HCT116 (cell line): ENCODE results near the gene ZNF133. TPM values are rescaled to one million over a fixed set of nuclear protein-coding genes. Genes with fewer than 3 reads are reported as not detected.

Experiments used
- ATAC-seq: fragments of 200-7000 bp; cut with Tn5 transposase; 2 replicates; pipeline ENCODE4 v1.9.1; 2020; ENCODE audit warnings: mild to moderate bottlenecking, moderate library complexity
- BruUV-seq: library from RNA; stranded (reverse); fragments of 400-500 nt; replicated peaks from 2 replicates; lab custom pipeline; 2021; lab: Mats Ljungman, UMichigan
- CTCF ChIA-PET: fragments of 300-600 bp; sonication (Branson Sonifier 250); formaldehyde crosslinking; loops from one replicate; lab custom pipeline; 2021; ENCODE audit warnings: antibody characterized with exemption; lab: Charles Lee
- POLR2A ChIA-PET: fragments of 300-600, 350-600 bp; sonication (Branson Sonifier 250); formaldehyde crosslinking; loops from one replicate; lab custom pipeline; 2021; ENCODE audit warnings: antibody characterized with exemption; lab: Charles Lee
- RAD21 ChIA-PET, 2 experiments: fragments of 300-600 bp; sonication (Branson Sonifier 250); formaldehyde crosslinking; loops; one replicate each; lab custom pipeline; 2023; ENCODE audit warnings: low total read pairs in 2 of 2; ENCODE audit not compliant: uncharacterized antibody in 2 of 2, unreplicated experiment in 2 of 2, low non-redundant PET in 1 of 2; lab: Charles Lee
- DNase-seq: peaks from one replicate; pipeline ENCODE4 v3.0.0-alpha.2; 2010; ENCODE audit warnings: low read depth, low spot score
- H2AFZ ChIP-seq: fragments of 200-600 bp; shearing (Covaris generic), sonication (generic); 2 replicates; pipeline ENCODE4 v1.6.1; 2017; ENCODE audit warnings: low read depth, mixed run types, mixed read lengths, antibody characterized with exemption, low read length; ENCODE audit not compliant: poor library complexity, severe bottlenecking
- H3K27ac ChIP-seq: 2 replicates; pipeline ENCODE4 v1.5.1; 2012; ENCODE audit warnings: low read depth, low read length
- H3K27me3 ChIP-seq: fragments of 200-600 bp; sonication (generic); 2 replicates; pipeline ENCODE4 v1.6.1; 2016; ENCODE audit warnings: mixed run types, low read length, mixed read lengths; ENCODE audit not compliant: insufficient read depth
- H3K36me3 ChIP-seq, 2 experiments: fragments of 200-500 bp in 1 of 2; fragments of 200-600 bp in 1 of 2; sonication (Bioruptor generic) in 1 of 2; sonication (generic) in 1 of 2; 2 replicates each; pipeline versions ENCODE4 v1.5.1 to v1.6.1; 2014 to 2016; ENCODE audit warnings: low read length in 2 of 2, inconsistent platforms in 1 of 2, mixed read lengths in 1 of 2, mixed run types in 1 of 2; ENCODE audit not compliant: insufficient read depth in 2 of 2, control insufficient read depth in 1 of 2
- H3K4me1 ChIP-seq, 2 experiments: fragments of 200-600 bp in 1 of 2; sonication (generic) in 1 of 2; 2 replicates each; pipeline versions ENCODE4 v1.5.1 to v1.6.1; 2012 to 2017; ENCODE audit warnings: low read length in 2 of 2, inconsistent platforms in 1 of 2, mild to moderate bottlenecking in 1 of 2, mixed read lengths in 1 of 2, mixed run types in 1 of 2, moderate library complexity in 1 of 2; ENCODE audit not compliant: insufficient read depth in 2 of 2, control insufficient read depth in 1 of 2
- H3K4me2 ChIP-seq: fragments of 200-600 bp; sonication (generic); 2 replicates; pipeline ENCODE4 v1.6.1; 2017; ENCODE audit warnings: mixed run types, low read length, mixed read lengths
- H3K4me3 ChIP-seq, 2 experiments: fragments of 200-600 bp in 1 of 2; sonication (generic) in 1 of 2; replicated peaks in 1 of 2; 2 replicates each; pipeline ENCODE4 v1.5.1; 2011 to 2016; ENCODE audit warnings: low read length in 2 of 2, control low read depth in 1 of 2, low read depth in 1 of 2, mild to moderate bottlenecking in 1 of 2, mixed read lengths in 1 of 2, mixed run types in 1 of 2
- H3K79me2 ChIP-seq: fragments of 200-600 bp; sonication (generic); 2 replicates; pipeline ENCODE4 v1.6.1; 2017; ENCODE audit warnings: mild to moderate bottlenecking, mixed run types, low read length, moderate library complexity, mixed read lengths; ENCODE audit not compliant: insufficient read depth
- H3K9ac ChIP-seq: fragments of 200-600 bp; sonication (generic); 2 replicates; pipeline ENCODE4 v1.6.1; 2016; ENCODE audit warnings: low read length, mixed read lengths
- H3K9me2 ChIP-seq: fragments of 200-600 bp; sonication (generic), shearing (Covaris generic); 2 replicates; pipeline ENCODE4 v1.6.1; 2017; ENCODE audit warnings: mixed run types, mild to moderate bottlenecking, moderate library complexity; ENCODE audit not compliant: insufficient read depth
- H3K9me3 ChIP-seq, 2 experiments: fragments of 200-500 bp in 1 of 2; fragments of 200-600 bp in 1 of 2; sonication (Bioruptor generic) in 1 of 2; sonication (generic) in 1 of 2; 2 replicates each; pipeline ENCODE4 v1.6.1; 2014 to 2017; ENCODE audit warnings: low read length in 2 of 2, mixed read lengths in 2 of 2, inconsistent platforms in 1 of 2, low read depth in 1 of 2, mild to moderate bottlenecking in 1 of 2, mixed run types in 1 of 2, moderate library complexity in 1 of 2; ENCODE audit not compliant: control insufficient read depth in 1 of 2, insufficient read depth in 1 of 2
- H4K20me1 ChIP-seq: fragments of 200-600 bp; sonication (generic), shearing (Covaris generic); 2 replicates; pipeline ENCODE4 v1.6.1; 2017; ENCODE audit warnings: mixed run types, mild to moderate bottlenecking, moderate library complexity; ENCODE audit not compliant: insufficient read depth
- EGR1 ChIP-seq: IDR thresholded peaks from 2 replicates; pipeline ENCODE4 v1.6.1; 2012; ENCODE audit warnings: low read depth
- EZH2phosphoT487 ChIP-seq: fragments of 200-600 bp; IDR thresholded peaks from 2 replicates; pipeline ENCODE4 v1.6.1; 2018; ENCODE audit warnings: antibody characterized with exemption, borderline replicate concordance
- FOSL1 ChIP-seq: IDR thresholded peaks from 2 replicates; pipeline ENCODE4 v1.6.1; 2012; ENCODE audit warnings: low read depth
- POLR2A ChIP-seq: IDR thresholded peaks from 2 replicates; pipeline ENCODE4 v1.7.0; 2011; ENCODE audit warnings: borderline replicate concordance; ENCODE audit not compliant: insufficient read depth, insufficient read length; ENCODE audit errors: extremely low read depth
- POLR2AphosphoS5 ChIP-seq: IDR thresholded peaks from 2 replicates; pipeline ENCODE4 v1.6.1; 2011; ENCODE audit warnings: mild to moderate bottlenecking, low read depth, low read length, moderate library complexity
- SIN3A ChIP-seq: IDR thresholded peaks from 2 replicates; pipeline ENCODE4 v1.6.1; 2012; ENCODE audit warnings: low read depth
- SP1 ChIP-seq: IDR thresholded peaks from 2 replicates; pipeline ENCODE4 v1.6.1; 2012; ENCODE audit warnings: low read depth
- SRF ChIP-seq: IDR thresholded peaks from 2 replicates; pipeline ENCODE4 v1.6.1; 2012; ENCODE audit warnings: low read depth
- TCF7L2 ChIP-seq: IDR thresholded peaks from 2 replicates; pipeline ENCODE4 v1.7.0; 2011; ENCODE audit warnings: borderline replicate concordance, inconsistent platforms; ENCODE audit not compliant: insufficient read depth, insufficient read length; ENCODE audit errors: extremely low read depth
- YY1 ChIP-seq: IDR thresholded peaks from 2 replicates; pipeline ENCODE4 v1.6.1; 2011; ENCODE audit warnings: low read length, low read depth, moderate library complexity, mild to moderate bottlenecking; ENCODE audit not compliant: insufficient replicate concordance; ENCODE audit errors: extremely low read depth
- ZNF274 ChIP-seq: fragments of 200-500 bp; sonication (Bioruptor generic); IDR thresholded peaks from 2 replicates; pipeline ENCODE4 v1.6.1; 2014; ENCODE audit warnings: mild to moderate bottlenecking, low read depth, low read length, inconsistent platforms
- intact Hi-C: fragments of 100-400 bp; cut with micrococcal nuclease; formaldehyde crosslinking; loops from 2 replicates; pipeline ENCODE4 v1.10.0; 2022
- total RNA-seq: library from RNA; stranded (reverse); gene quantifications from one replicate; pipeline ENCODE4 v1.2.1, GENCODE V29; 2021; ENCODE audit not compliant: unreplicated experiment
- TF ChIP-seq, protein P1 (sequence below): IDR thresholded peaks from 2 replicates; pipeline ENCODE4 v1.6.1; 2012
- TF ChIP-seq, protein P2 (sequence below), 3 experiments: fragments of 200-600 bp in 1 of 3; sonication (generic) in 1 of 3; IDR thresholded peaks in 2 of 3; conservative IDR thresholded peaks in 1 of 3; 2 replicates each; pipeline ENCODE4 v1.5.1; 2012 to 2017; ENCODE audit warnings: low read depth in 2 of 3, low read length in 2 of 3, antibody characterized with exemption in 1 of 3, borderline replicate concordance in 1 of 3, control low read depth in 1 of 3, mild to moderate bottlenecking in 1 of 3, mixed read lengths in 1 of 3, mixed run types in 1 of 3, moderate library complexity in 1 of 3; ENCODE audit not compliant: insufficient read depth in 1 of 3
- TF ChIP-seq, protein P3 (sequence below): IDR thresholded peaks from 2 replicates; pipeline ENCODE4 v1.6.1; 2011; ENCODE audit warnings: mild to moderate bottlenecking, low read length, moderate library complexity; ENCODE audit not compliant: insufficient replicate concordance; ENCODE audit errors: extremely low read depth

ZNF133 gene
- total RNA-seq, 1 experiment from 2014 or later: 9.3 TPM

DNA sequence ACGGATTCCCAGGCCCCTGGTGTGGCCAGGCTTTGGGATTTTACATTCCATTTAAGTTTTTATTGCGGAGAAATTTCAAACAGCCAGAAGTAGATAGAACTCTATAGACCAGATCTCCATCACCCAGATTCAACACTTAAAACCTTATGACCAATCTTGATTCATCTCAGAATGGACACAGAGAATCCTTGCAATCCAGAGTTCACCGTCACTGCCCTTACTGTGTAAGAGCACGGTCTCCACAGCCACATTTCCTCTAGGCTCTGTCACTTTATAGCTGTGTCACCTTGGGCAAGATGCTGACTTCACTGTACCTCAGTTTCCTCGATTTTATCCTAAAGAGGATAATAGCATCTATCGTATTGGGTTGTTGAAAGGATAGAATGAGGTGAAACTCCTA, 979 bp downstream of the ZNF133 start (continued):
- TF ChIP-seq ZNF274: no peak
- TF ChIP-seq, protein P1, sequence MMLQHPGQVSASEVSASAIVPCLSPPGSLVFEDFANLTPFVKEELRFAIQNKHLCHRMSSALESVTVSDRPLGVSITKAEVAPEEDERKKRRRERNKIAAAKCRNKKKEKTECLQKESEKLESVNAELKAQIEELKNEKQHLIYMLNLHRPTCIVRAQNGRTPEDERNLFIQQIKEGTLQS: no peak
- no peak for TF ChIP-seq SP1
- TF ChIP-seq SIN3A: no peak
- TF ChIP-seq POLR2A: no peak

DNA sequence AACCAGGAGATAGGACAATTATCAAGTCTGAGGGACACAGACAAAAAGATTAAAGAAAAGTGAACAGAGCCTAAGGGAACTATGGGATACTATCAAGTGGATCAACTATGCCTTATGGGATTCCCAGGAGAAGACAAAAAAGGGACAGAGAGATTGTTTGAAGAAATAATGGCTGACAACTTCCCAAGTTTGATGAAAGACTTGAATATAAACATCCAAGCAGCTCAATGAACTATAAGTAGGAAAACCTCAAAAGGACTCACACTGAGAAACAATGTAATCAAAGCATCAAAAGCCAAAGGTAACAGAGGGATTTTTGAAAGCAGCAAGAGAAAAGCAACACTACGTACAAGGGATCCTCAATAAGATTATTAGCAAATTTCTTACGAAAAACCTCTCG, 11.0 kb downstream of the ZNF133 start:
- H3K27me3 ChIP-seq: no peaks in the 10 kb centered on the region
- no peaks in the 10 kb centered on the region for H3K9me2 ChIP-seq
- no peaks in the 10 kb centered on the region for H3K79me2 ChIP-seq
- H2AFZ ChIP-seq: no peak overlapping the region
- TF ChIP-seq SRF: no peak
- TF ChIP-seq, protein P2, sequence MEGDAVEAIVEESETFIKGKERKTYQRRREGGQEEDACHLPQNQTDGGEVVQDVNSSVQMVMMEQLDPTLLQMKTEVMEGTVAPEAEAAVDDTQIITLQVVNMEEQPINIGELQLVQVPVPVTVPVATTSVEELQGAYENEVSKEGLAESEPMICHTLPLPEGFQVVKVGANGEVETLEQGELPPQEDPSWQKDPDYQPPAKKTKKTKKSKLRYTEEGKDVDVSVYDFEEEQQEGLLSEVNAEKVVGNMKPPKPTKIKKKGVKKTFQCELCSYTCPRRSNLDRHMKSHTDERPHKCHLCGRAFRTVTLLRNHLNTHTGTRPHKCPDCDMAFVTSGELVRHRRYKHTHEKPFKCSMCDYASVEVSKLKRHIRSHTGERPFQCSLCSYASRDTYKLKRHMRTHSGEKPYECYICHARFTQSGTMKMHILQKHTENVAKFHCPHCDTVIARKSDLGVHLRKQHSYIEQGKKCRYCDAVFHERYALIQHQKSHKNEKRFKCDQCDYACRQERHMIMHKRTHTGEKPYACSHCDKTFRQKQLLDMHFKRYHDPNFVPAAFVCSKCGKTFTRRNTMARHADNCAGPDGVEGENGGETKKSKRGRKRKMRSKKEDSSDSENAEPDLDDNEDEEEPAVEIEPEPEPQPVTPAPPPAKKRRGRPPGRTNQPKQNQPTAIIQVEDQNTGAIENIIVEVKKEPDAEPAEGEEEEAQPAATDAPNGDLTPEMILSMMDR (IDR thresholded peaks at IDR 0.05 in 2 of 3, conservative IDR thresholded peaks at IDR 0.05 in 1 of 3; ENCODE audit: borderline replicate concordance in 1 of 3, insufficient read depth in 1 of 3, low read depth in 2 of 3, low read length in 2 of 3): no peak
- TF ChIP-seq, protein P1: no peak
- no peak for TF ChIP-seq YY1
- TF ChIP-seq FOSL1: no peak
- TF ChIP-seq SIN3A: no peak
- TF ChIP-seq, protein P3, sequence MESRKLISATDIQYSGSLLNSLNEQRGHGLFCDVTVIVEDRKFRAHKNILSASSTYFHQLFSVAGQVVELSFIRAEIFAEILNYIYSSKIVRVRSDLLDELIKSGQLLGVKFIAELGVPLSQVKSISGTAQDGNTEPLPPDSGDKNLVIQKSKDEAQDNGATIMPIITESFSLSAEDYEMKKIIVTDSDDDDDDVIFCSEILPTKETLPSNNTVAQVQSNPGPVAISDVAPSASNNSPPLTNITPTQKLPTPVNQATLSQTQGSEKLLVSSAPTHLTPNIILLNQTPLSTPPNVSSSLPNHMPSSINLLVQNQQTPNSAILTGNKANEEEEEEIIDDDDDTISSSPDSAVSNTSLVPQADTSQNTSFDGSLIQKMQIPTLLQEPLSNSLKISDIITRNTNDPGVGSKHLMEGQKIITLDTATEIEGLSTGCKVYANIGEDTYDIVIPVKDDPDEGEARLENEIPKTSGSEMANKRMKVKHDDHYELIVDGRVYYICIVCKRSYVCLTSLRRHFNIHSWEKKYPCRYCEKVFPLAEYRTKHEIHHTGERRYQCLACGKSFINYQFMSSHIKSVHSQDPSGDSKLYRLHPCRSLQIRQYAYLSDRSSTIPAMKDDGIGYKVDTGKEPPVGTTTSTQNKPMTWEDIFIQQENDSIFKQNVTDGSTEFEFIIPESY: no peak
- no peak for TF ChIP-seq POLR2AphosphoS5
- no peak for TF ChIP-seq EZH2phosphoT487
- TF ChIP-seq TCF7L2: no peak
- no peak for TF ChIP-seq EGR1
- no peak for TF ChIP-seq ZNF274
- TF ChIP-seq, all 23 proteins: peak for 0
- intact Hi-C loops: no loop called here
- Histone ChIP-seq H4K20me1 (no peaks in the 10 kb centered on the region), H3K4me1 (no peaks in the 10 kb centered on the region), H3K36me3 (no peaks in the 10 kb centered on the region), H3K4me2 (no peak overlapping the region), H3K27ac (no peak overlapping the region), H3K4me3 (no peak overlapping the region), H3K9me3 (no peaks in the 10 kb centered on the region), H3K9ac (no peak overlapping the region)
- ChIA-PET CTCF (no interaction called here), POLR2A (no interaction called here), RAD21 (no interaction called here)
- DNase-seq (no peak), ATAC-seq (no peak)
- no TSS peak for BruUV-seq
